Ascending aorta (tissue), 2 donors: ENCODE measurements around the gene RALGPS2. TPM values are rescaled to one million over a fixed set of nuclear protein-coding genes. Genes with fewer than 3 reads are reported as not detected.
A peak's percentile ranks its signal among the peaks of the same experiment; 100 is the strongest.

Experiments
- DNase-seq, 2 donors: peaks; one replicate each; pipeline ENCODE4 v3.0.0-alpha.2; 2019; ENCODE audit warnings: low spot score in 2 of 2
- H3K27ac ChIP-seq, 2 donors: fragments of 200-600 bp; sonication (generic); one replicate each; pipeline ENCODE4 v1.5.1; 2016 to 2017; ENCODE audit warnings: mild to moderate bottlenecking in 1 of 2
- H3K27me3 ChIP-seq: fragments of 200-600 bp; sonication (generic); one replicate; pipeline ENCODE4 v1.5.1; 2017
- H3K36me3 ChIP-seq, 2 donors: fragments of 200-600 bp; sonication (generic); one replicate each; pipeline ENCODE4 v1.5.1; 2016
- H3K4me1 ChIP-seq, 2 donors: fragments of 200-600 bp; sonication (generic); one replicate each; pipeline ENCODE4 v1.5.1; 2016 to 2017; ENCODE audit warnings: mild to moderate bottlenecking in 1 of 2
- H3K4me3 ChIP-seq, 2 donors: fragments of 200-600 bp; sonication (generic); one replicate each; pipeline ENCODE4 v1.5.1; 2016 to 2017; ENCODE audit warnings: mild to moderate bottlenecking in 1 of 2
- H3K9me3 ChIP-seq, 2 donors: fragments of 200-600 bp; sonication (generic); one replicate each; pipeline ENCODE4 v1.5.1; 2016
- CTCF ChIP-seq, 3 experiments: fragments of 200-600 bp in 2 of 3; fragments of 450-650 bp in 1 of 3; sonication (generic) in 2 of 3; IDR thresholded peaks; one replicate each; pipeline ENCODE4 v1.5.1; 2016 to 2019; ENCODE audit warnings: antibody characterized with exemption in 3 of 3, mild to moderate bottlenecking in 1 of 3, moderate library complexity in 1 of 3
- intact Hi-C: fragments of 100-400 bp; cut with DNase I; formaldehyde crosslinking; loops from one replicate; pipeline ENCODE4 v1.15.1; 2023
- total RNA-seq: library from RNA; depleted of rRNA; stranded (reverse); fragments of >200 nt; gene quantifications from one replicate; pipeline ENCODE4 v1.1.0, GENCODE V29; 2016

Gene RALGPS2
- total RNA-seq, 1 donor from 2014 or later = 2.2 TPM

DNA sequence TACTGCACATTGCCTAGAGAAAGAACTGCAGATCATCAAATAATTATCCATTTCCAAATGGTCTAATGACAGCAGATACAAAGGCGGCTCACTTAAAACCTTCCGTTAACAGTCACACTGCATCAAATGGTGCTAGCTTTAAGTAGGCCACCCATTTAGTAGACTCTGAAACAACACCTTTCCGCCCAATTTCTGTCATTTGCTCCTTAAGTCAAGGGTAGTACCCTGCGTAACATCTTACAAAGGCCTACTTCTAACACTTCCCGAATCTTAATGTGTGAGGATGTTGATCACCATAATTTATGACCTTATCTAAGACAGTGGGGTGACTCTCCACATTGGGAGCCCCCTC, 692 bp upstream of the RALGPS2 start:
- Histone ChIP-seq H3K27me3 (no peaks in the 10 kb centered on the region), H3K4me3 (peak overlapping the region; percentile 92), H3K4me1 (no peaks in the 10 kb centered on the region), H3K36me3 (no peaks in the 10 kb centered on the region), H3K27ac (no peak overlapping the region), H3K9me3 (no peaks in the 10 kb centered on the region)
- intact Hi-C loops = no loop called here
- TF ChIP-seq CTCF (IDR thresholded peaks at IDR 0.05) = no peak
- no peak for DNase-seq

- Histone ChIP-seq H3K9me3 (no peaks in the 10 kb centered on the region), H3K4me1 (no peaks in the 10 kb centered on the region), H3K36me3 (no peaks in the 10 kb centered on the region), H3K27ac (peak overlapping the region in 1 of 2 donors; percentile 36), H3K27me3 (no peaks in the 10 kb centered on the region), H3K4me3 (peak overlapping the region; percentile 92)
- TF ChIP-seq CTCF (IDR thresholded peaks at IDR 0.05) = no peak
- intact Hi-C loops = no loop called here
- DNase-seq = no peak
These were observed 532 bp downstream of the RALGPS2 start for GRCh38 chr1:178725466-178726086.

DNA sequence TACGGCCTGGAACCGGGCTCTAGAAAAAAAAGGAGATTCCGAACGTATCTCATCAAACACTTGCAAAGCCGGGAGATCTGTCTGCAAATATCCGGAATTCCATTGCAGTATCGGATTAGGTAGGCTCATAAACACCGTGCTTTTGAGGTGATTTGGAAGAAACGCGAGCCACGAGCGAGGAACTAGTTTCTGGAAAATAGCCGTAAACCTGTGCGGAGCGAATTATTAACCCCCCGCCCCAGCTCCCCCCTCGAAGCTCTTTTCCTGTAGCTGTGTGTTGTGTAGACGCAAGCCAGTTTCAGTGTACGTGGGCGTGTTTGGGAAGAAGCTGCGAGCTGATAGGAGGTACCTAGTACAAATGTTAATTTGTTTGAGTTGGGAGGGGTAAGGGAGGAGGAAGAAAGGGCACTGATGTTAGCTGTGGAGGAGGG, 1.1 kb downstream of the RALGPS2 start:
- Histone ChIP-seq H3K9me3 (no peaks in the 10 kb centered on the region), H3K27me3 (no peaks in the 10 kb centered on the region), H3K4me3 (peak overlapping the region; percentile 92), H3K36me3 (no peaks in the 10 kb centered on the region), H3K4me1 (no peaks in the 10 kb centered on the region), H3K27ac (no peak overlapping the region)
- DNase-seq = peak in 1 of 2 donors; percentile 65
- TF ChIP-seq CTCF (IDR thresholded peaks at IDR 0.05) = no peak
- intact Hi-C loops = no loop called here

- no peaks in the 10 kb centered on the region for H3K4me1 ChIP-seq
- no peak for TF ChIP-seq CTCF (IDR thresholded peaks at IDR 0.05)
- H3K4me3 ChIP-seq = peak overlapping the region; percentile 92
- intact Hi-C loops = no loop called here
- no peak overlapping the region for H3K27ac ChIP-seq
- no peaks in the 10 kb centered on the region for H3K9me3 ChIP-seq
- H3K27me3 ChIP-seq = no peaks in the 10 kb centered on the region
- DNase-seq = no peak
- H3K36me3 ChIP-seq = no peaks in the 10 kb centered on the region
These were observed 1.5 kb downstream of the RALGPS2 start for GRCh38 chr1:178726545-178726944.

DNA sequence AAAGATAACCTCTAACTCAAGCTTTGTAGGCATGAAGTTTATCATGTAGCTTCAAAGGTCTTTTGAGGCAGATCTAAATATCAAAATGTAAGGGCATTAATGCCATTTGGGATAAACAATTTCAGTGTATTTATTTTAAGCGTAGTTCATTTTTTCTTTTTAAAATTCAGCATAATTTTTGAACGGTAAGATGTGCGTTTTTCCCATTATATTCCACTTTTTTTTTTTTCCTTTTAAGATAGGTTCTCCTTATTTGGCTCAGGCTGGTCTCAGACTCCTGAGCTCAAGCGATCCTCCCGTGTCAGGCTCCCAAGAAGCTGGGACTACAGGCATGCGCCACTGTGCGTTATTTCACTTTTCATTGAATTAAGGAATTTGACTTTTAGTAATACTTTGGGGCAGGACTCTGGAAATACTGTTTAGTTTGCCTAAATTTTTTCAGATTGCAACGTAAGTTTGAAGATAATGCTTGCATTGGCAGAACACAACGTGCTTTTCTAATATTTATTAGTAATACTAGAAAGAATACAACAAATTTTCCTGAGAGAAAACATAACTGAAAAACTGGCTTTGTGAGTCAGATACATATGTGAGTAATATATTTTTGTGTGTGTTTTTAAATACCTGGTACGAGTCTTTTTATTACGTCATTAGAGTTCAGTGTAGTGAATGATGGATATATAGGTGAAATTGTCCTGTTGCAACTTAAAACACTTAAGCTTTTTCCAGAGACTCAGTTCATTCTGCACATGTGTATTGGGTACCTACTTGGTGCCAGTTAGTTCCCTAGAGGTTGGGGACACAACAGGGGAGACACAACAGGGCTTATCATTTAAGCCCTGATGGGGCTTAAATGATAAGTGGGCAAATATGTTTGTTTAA, 2.2 kb downstream of the RALGPS2 start:
- Histone ChIP-seq H3K9me3 (no peaks in the 10 kb centered on the region), H3K4me3 (no peak overlapping the region), H3K36me3 (no peaks in the 10 kb centered on the region), H3K4me1 (no peaks in the 10 kb centered on the region), H3K27me3 (no peaks in the 10 kb centered on the region), H3K27ac (no peak overlapping the region)
- no peak for TF ChIP-seq CTCF (IDR thresholded peaks at IDR 0.05)
- intact Hi-C loops = no loop called here
- no peak for DNase-seq
